Right forelimb (tissue), 1 donor: ENCODE measurements around the gene TIGD6.
A peak's percentile ranks its signal among the peaks of the same experiment; 100 is the strongest.
"Not testable (repeated sequence)": the region's sequence is repeated elsewhere in the genome, so short reads cannot be mapped to it uniquely, and the experiment has no call there.

Source experiments
- DNase-seq: peaks from one replicate; pipeline ENCODE4 v3.0.0-alpha.2; 2018

The TIGD6 gene

DNA sequence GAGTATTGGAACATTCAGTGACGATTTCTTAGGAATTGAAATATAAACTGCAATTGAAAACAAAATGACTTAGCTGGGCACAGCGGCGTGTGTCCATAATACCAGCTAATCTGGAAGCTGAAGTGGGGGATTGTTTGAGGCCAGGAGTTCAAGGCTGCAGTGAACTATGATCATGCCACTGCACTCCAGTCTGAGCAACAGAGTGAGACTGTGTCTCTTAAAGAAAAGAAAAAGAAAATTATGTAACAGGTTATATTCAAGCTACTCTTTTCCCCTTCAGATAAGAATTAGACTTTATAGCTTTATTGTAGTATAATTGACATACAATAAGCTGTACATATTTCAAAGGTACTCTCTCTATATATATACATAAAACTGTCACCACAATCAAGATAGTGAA, 33.5 kb downstream of the TIGD6 start:
- no peak for DNase-seq

DNA sequence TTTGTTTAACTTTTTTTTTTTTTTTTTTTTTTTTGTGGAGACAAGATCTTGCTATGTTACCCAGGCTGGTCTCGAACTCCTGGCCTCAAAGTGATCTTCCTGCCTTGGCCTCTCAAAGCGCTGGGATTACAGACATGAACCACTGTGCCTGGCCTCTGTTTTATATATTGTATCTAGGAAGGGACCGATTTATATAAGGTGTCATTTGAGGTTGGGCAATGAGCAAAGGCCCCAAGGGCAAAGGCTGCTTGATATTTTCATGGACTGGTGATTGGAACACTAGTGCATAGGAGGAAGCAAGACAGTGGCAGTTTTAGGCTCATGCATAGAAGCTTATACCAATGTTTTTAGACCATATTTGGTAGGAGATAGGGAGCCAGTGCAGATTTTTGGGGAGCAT, 36.7 kb downstream of the TIGD6 start:
- no peak for DNase-seq

DNA sequence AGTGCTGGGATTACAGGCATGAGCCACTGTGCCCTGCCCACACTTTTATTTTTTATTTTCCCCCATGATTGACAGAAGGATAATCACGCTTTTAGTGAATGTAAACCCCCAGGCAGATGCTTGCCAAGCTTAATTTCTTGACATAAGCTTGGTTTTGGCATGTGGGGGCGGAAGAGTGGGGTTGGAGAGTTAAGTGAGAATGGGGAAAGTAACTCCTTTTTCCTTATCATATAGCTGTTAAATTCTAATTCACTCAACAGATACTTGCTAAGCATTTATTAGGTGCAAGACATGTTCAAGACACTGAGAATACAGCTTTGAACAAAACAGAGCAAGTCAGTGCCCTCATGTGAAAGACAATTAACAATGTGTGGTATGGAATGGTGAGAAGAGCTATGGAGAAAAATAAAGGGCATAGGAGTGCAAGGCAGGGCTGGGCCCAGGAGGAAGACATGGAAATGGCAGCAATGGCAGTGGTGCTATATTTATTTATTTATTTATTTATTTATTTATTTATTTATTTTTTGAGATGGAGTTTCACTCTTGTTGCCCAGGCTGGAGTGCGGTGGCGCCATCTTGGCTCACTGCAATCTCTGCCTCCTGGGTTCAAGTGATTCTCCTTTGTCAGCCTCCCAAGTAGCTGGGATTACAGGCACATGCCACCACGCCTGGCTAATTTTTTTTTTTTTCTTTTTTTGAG, 37.7 kb downstream of the TIGD6 start:
- DNase-seq: no peak

DNA sequence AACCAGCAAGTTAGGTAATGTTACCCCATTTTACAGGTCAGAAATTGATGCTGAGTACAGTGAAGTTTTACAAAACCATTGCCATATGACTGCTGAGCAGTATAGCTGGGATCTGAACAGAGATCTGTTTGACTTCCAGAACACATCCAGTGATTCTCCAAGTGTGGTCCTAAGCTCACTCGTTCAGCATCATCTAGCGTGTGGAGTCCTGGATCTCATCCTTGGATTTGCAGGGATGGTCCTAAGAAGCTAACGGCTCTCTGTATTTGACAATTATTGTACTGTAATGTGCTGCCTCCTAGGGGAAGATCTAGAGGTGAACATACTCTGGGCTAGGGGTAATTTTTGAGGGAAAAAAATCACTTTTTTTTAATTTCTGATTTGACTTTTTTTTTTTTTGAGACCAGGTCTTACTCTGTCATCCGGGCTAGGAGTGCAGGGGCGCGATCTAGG, 38.5 kb downstream of the TIGD6 start:
- DNase-seq: no peak

DNA sequence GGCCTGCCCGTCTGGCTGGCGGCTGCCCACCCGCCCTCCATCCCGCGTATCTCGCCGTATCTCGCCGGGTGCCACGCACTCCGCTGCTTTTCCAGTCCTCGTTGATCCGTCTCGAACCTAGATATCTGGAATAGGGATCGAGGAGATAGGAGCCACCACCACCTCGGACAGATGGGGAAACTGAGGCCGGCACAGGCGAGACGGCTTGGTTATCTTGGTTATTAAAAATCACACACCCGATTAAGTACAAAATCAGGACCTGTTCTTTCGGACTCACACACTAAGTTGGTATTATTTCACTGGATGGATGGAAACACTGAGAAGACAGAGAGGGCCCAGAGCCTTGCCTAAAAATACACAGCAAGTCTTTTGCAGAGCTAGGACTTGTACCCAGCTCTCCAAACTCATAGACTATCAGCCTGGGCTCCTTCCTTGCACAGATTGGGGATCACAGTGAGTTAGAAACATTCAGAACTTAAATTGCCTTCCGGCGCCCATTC, 39.2 kb downstream of the TIGD6 start:
- no peak for DNase-seq

DNA sequence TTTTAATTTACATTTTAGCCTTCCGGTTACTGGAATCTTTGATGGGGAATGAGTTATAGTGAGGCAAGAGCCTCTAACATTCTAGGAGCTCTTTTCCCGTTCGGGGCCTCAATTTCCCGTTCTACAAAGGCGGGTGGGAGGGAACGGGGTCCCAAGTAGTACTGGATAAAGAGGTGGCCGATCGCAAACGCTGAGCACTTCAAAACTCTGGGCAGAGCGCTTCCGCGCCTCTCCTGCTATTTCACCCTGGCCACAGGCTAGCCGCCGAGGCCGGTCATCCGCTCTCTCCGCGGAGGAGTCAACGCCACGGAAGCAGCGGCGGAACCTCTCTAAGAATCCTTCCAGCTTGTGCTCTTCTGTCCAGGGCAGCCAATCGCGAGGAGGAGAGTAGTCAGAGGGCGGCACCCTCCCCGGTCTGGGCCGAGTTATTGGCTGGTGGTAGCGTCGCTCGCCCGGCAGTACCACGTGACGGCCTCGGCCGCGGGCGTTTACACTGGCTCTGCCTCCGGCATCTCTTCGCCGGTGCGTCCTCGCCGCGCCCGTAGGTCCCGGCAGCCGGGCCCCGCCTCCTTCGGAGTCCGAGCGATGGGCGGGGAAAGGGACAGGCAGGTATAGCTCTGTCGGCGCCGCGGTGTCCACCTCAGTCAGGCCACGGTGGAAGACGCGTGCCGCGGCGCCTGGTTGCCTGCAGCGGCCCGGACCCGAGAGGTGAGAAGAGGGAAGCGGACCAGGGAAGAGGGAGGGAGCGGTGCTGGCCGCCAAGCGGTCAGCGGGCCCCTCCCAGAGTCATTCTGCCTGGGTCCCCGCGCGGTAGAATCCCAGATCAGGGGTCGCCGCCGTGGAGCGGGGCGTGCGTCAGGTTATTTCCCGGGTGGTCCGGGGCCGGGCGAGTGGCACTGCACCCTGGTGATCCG, 39.9 kb downstream of the TIGD6 start, which contains the start of gene SLC26A2:
Gene SLC26A2, plus strand, starts transcription at position 487 of the 914 bp plus-strand sequence. CDS start 16,895 bp downstream, outside the sequence.
- DNase-seq: peak; percentile 97

DNA sequence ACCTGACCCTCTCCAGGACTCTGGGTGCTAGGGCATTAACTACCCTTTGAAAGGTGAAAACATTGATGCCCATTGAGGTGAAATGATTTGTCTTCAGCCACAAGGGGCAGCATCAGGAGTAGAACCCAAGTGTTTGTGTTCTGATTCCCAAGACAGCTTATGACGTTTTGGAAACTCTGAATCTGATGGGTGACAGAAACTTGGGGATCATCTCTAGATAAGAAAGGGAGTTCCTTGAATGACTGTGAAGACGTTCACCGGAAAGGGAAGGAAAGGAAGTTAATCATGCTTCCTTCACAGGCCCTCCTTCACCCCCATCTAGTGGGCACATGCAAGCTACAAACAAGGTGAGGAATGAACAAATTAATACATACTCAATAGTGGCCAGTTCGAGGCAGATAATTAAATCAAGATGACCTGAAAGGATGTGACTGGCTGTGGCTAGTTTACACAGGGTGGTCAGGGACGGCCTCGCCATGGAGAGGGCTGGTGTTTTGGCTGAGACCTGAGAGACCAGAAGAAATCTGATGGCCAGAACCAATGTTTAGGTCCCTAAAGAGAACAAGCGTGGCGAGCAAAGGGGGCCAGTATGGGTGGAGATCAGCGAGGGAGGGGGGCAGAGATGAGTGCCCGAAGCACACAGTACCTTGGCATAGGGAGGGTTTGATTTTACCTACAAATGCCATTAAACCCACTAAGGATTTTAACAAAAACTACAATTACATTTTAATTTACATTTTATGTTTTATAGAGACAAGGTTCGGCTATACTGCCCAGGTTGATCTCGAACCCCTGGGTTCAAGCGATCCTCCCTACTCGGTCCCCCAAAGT, 40.8 kb downstream of the TIGD6 start:
- DNase-seq: no peak

DNA sequence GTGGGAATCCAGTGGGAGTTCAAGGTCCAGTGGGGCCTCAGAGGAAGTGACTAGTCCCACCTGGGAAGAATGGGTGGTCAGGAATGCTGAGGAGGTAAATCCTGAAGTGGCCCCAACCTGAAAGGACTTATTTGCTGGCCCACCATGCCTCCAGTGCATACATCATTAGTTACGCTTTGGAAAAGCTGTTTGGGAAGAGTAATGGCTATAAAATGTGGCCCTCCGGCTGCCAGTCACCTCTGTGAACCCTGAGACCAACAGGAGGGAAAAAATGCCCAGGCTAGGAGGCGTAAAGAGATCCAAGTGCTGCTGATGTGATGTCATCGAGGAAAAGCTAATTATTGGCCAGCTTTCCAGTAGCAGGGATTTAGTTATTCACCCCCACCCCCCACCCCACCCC, 42.6 kb downstream of the TIGD6 start:
- DNase-seq: no peak

DNA sequence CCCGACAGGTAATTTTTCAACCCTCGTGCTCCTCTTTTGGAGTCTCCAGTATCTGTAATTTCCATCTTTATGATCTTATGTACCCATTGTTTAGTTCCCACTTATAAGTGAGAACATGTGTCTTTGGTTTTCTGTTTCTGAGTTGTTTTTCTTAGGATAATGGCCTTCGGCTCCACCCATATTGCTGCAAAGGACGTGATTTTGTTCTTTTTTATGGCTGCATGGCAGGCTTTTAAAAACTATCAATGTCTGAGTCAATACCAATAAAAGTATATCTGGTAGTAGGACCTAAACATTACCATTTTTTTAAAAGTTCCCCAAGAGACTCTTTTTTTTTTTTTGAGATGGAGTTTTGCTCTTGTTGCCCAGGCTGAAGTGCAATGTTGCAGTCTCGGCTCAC, 43.8 kb downstream of the TIGD6 start:
- no peak for DNase-seq

DNA sequence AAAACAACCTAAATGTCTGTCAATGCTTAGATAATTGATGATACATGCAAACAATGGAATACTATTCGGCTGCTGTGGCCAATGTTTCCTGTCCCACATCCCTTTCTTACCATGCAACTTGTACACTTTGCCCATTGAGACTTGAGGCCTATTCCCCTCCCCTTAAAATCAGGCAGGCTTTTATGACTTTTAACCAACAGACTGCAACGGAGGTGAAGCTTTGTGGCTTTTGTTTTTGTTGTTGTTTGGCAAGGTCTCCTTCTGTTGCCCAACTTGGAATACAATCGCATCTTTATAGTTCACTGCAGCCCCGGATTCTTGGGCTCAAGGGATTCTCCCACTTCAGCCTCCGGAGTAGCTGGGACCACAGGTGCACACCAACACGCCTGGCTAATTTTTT, 45.7 kb downstream of the TIGD6 start:
- DNase-seq: no peak

DNA sequence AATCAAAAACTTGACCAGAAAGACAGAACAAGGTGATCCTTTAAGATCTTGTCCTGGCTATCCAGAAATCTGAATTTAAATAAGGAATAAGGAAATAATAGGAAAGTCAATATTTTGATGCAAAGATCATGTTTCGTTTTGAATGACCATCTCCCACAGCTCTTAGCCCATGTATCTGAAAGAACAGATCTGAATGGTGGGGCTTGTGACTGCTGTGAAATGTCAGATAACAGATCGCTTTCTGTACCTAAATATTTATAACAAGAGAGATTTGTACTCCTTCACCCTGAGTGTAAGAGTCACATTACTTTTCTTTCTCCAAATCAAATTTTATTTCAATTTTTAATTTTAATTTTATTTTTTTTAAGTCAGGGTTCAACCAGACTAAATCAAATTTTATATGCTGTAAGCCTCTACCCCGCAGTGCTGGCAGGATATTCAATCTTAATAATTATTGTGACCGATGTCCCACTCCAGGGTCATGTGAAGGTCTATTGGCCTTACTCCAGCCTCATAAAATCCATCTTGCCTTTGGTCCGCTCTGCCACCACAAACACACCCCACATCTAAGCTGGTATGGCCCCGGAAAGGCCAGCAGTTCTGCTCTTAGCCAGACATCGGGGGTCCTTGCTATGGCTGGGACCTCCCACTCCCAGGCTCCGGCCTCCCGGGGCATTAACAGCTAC, 46.9 kb downstream of the TIGD6 start:
- DNase-seq: no peak

DNA sequence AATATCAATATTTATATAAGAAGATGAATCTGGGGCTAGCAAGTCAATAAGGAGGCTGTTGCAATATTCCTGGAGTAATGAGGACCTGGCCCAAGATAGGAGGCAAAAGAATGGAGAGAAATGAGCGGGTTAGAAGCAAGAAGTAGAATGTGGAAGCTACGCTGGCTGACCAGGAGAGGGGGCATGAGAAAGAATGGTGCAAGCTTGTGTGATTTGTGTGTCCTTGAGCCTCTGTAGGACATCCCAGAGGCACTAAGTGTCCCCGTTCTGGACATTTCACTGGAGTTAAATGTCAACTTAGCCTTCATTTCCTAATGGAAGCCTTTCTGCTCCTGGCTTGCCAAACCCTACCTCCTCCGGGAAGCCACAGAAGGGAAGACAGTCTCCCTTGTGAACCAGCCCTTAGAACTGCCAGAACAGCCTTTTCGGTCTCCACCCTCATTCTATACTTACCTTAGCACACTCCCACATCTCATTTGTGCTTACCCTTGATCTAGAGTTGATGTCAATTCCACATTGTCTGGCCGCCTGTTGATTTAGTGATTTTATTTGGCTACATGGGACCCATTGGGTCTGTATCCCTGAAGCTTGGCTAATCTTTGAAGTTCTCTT, 49.2 kb downstream of the TIGD6 start:
- DNase-seq: no peak

DNA sequence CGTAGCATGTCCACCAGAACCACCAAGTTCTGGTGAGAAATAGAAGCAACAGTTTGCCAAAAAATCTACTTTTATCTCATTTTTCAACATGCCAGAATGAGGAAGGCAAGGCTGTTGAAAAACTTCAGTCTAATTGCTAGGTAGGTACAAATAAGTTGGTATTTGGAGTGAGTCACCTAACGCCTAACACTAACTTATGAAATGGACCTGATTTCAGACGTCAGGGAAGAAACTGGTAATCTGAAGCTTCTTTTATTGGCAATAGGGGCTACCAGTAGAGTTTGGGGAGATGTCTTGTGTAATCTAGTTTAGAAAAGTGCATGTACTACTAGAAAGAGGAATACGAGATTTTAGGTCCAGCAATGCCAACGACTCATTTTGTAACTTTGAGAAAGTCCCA, 51.5 kb downstream of the TIGD6 start:
- no peak for DNase-seq

DNA sequence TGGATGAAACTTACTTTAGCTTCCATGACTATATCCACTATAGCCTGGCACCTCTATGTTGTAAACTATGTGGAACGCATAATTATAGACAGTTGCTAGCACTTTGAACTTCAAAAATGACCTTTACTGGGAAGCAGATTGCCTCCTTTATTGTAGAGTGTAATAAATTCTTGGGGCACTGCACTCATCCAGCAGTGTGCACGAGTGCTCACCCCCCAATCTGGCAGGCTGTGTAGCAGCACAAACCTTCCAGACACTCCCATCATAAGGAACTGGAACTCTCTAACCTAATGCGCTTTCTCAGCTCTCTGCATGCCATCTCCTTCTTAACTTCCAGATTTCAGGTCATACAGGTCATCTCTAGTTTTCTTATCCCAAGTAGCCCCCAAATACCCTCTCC, 54.3 kb downstream of the TIGD6 start:
- DNase-seq: no peak

DNA sequence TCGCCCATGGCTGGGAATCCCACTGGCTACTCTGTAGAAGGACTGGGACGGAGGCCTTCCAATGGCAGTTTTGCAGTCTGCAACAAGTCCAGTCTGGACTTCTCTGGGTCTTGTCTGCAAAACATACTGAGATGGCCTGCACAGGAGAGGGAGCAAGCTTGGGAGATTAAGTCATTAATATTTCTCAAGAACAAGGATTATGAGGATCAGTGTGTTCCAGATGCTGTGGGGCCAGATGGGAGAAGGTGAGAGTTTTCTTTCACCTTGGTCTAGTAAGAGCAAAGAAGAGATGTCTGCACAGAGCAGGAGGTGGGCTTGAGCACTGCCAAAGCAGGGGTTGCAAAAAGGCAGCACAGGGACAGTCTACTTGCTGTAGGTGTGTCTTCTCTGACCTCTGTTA, 55.8 kb downstream of the TIGD6 start, which contains the start of gene PDE6A:
Gene PDE6A, minus strand, starts transcription at position 128 of the 400 bp plus-strand sequence. Its CDS starts 120 bp downstream, at position 8.
- no peak for DNase-seq

DNA sequence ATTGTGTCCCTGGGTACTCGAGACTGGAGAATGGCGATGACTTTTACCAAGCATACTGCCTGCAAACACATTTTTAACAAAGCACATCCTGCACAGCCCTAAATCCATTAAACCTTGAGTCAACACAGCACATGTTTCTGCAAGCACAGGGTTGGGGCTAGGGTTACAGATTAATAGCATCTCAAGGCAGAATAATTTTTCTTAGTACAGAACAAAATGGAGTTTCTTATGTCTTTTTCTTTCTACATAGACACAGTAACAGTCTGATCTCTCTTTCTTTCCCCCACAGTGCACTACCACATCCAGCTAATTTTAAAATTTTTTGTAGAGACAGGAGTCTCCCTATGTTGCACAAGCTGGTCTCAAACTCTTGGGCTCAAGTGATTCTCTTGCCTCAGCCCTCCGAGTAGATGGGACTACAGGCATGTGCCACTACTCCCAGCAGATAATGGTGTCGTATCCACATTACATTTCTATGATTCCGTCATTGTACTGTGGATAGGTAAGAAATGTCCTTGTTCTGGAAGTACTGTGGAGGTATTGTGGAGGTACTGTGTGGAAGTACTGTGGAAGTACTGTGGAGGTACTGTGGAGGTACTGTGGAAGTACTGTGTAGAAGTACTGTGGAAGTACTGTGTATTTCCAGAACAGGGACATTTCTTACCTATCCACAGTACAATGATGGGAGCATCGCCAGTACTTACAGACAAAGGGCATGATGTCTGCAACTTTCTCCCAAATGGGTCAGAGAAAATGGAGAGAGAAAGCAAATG, 57.1 kb downstream of the TIGD6 start:
- not testable (repeated sequence) for DNase-seq
